Ascending aorta (tissue), 2 donors: ENCODE measurements around the gene FRRS1L. TPM values are rescaled to one million over a fixed set of nuclear protein-coding genes. Genes with fewer than 3 reads are reported as not detected.

Experiments
- DNase-seq, 2 donors: peaks; one replicate each; pipeline ENCODE4 v3.0.0-alpha.2; 2019; ENCODE audit warnings: low spot score in 2 of 2
- H3K27ac ChIP-seq, 2 donors: fragments of 200-600 bp; sonication (generic); one replicate each; pipeline ENCODE4 v1.5.1; 2016 to 2017; ENCODE audit warnings: mild to moderate bottlenecking in 1 of 2
- H3K27me3 ChIP-seq: fragments of 200-600 bp; sonication (generic); one replicate; pipeline ENCODE4 v1.5.1; 2017
- H3K36me3 ChIP-seq, 2 donors: fragments of 200-600 bp; sonication (generic); one replicate each; pipeline ENCODE4 v1.5.1; 2016
- H3K4me1 ChIP-seq, 2 donors: fragments of 200-600 bp; sonication (generic); one replicate each; pipeline ENCODE4 v1.5.1; 2016 to 2017; ENCODE audit warnings: mild to moderate bottlenecking in 1 of 2
- H3K4me3 ChIP-seq, 2 donors: fragments of 200-600 bp; sonication (generic); one replicate each; pipeline ENCODE4 v1.5.1; 2016 to 2017; ENCODE audit warnings: mild to moderate bottlenecking in 1 of 2
- H3K9me3 ChIP-seq, 2 donors: fragments of 200-600 bp; sonication (generic); one replicate each; pipeline ENCODE4 v1.5.1; 2016
- intact Hi-C: fragments of 100-400 bp; cut with DNase I; formaldehyde crosslinking; loops from one replicate; pipeline ENCODE4 v1.15.1; 2023
- total RNA-seq: library from RNA; depleted of rRNA; stranded (reverse); fragments of >200 nt; gene quantifications from one replicate; pipeline ENCODE4 v1.1.0, GENCODE V29; 2016
- TF ChIP-seq, protein P1 (sequence below), 3 experiments: fragments of 200-600 bp in 2 of 3; fragments of 450-650 bp in 1 of 3; sonication (generic) in 2 of 3; IDR thresholded peaks; one replicate each; pipeline ENCODE4 v1.5.1; 2016 to 2019; ENCODE audit warnings: antibody characterized with exemption in 3 of 3, mild to moderate bottlenecking in 1 of 3, moderate library complexity in 1 of 3

FRRS1L gene
- total RNA-seq, 1 donor from 2014 or later, result 0.11 TPM

GRCh38 chr9:109192732-109193361 is 25.8 kb upstream of the FRRS1L start:
- intact Hi-C loops, result no loop called here
- TF ChIP-seq, protein P1, sequence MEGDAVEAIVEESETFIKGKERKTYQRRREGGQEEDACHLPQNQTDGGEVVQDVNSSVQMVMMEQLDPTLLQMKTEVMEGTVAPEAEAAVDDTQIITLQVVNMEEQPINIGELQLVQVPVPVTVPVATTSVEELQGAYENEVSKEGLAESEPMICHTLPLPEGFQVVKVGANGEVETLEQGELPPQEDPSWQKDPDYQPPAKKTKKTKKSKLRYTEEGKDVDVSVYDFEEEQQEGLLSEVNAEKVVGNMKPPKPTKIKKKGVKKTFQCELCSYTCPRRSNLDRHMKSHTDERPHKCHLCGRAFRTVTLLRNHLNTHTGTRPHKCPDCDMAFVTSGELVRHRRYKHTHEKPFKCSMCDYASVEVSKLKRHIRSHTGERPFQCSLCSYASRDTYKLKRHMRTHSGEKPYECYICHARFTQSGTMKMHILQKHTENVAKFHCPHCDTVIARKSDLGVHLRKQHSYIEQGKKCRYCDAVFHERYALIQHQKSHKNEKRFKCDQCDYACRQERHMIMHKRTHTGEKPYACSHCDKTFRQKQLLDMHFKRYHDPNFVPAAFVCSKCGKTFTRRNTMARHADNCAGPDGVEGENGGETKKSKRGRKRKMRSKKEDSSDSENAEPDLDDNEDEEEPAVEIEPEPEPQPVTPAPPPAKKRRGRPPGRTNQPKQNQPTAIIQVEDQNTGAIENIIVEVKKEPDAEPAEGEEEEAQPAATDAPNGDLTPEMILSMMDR (IDR thresholded peaks at IDR 0.05), result peak in 1 of 3 experiments; percentile 5
- no peak for DNase-seq
- Histone ChIP-seq H3K36me3 (no peaks in the 10 kb centered on the region), H3K9me3 (no peaks in the 10 kb centered on the region), H3K27me3 (no peaks in the 10 kb centered on the region), H3K4me1 (no peaks in the 10 kb centered on the region), H3K27ac (no peak overlapping the region), H3K4me3 (no peak overlapping the region)

DNA sequence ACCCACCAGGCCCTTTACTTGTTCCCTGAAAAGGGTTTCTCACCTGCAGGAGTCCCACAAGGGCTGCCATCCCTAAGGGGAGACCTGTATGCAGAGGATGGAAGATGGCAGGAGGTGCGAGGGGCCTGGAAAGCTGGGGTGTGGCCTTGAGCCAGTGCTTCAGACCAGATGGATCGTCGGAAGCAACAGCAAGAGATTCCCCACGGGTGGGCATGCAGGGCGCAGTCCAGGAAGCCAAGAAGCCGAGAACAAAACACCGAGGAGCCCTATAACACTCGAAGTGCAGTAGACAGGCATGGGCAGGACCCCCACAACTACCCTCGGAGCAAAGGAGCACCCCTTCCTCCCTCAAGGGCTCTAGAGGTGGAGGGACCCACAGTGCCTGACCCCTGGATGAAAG is 24.7 kb upstream of the FRRS1L start:
- no peak for DNase-seq
- no peak overlapping the region for H3K4me3 ChIP-seq
- H3K36me3 ChIP-seq, result no peaks in the 10 kb centered on the region
- TF ChIP-seq, protein P1 (IDR thresholded peaks at IDR 0.05), result no peak
- H3K4me1 ChIP-seq, result no peaks in the 10 kb centered on the region
- no peaks in the 10 kb centered on the region for H3K9me3 ChIP-seq
- H3K27me3 ChIP-seq, result no peaks in the 10 kb centered on the region
- intact Hi-C loops, result no loop called here
- H3K27ac ChIP-seq, result no peak overlapping the region

- Histone ChIP-seq H3K4me1 (no peaks in the 10 kb centered on the region), H3K4me3 (no peak overlapping the region), H3K27me3 (no peaks in the 10 kb centered on the region), H3K36me3 (no peaks in the 10 kb centered on the region), H3K9me3 (no peaks in the 10 kb centered on the region), H3K27ac (no peak overlapping the region)
- intact Hi-C loops, result no loop called here
- no peak for DNase-seq
- TF ChIP-seq, protein P1 (IDR thresholded peaks at IDR 0.05), result no peak
These were observed 23.1 kb upstream of the FRRS1L start for GRCh38 chr9:109190151-109190550.

DNA sequence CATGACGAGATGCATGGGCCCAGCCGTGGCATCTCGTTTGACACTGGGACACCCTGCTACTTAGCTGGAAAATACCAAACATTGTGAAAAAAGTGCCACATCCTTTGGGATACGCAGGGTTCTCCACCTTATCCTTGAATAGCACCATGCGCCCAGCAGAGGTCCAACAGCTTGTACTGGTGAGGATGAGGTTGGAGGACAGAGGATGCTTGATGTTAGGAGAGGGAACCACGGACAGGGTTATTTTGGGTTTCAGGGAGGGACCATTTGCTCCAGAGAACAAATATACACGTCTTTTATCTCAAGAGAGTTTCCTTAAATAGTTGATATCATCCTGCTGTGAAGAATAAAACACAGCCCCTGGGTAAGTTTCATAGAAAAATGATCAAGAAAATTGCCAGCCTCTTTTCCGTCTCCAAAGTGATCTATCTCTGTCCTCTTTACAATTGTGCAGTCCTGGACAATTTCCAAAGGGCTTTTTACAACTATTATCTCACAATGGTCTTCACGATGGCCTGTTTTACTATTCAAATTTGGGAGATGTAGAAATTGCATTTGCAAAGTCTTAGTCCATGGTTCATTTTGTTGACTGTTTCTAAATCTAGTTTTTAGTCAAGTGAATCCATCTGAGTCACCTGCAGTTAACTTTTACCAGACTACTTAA is 19.9 kb upstream of the FRRS1L start:
- no peaks in the 10 kb centered on the region for H3K9me3 ChIP-seq
- intact Hi-C loops, result no loop called here
- no peak overlapping the region for H3K4me3 ChIP-seq
- no peak overlapping the region for H3K27ac ChIP-seq
- no peaks in the 10 kb centered on the region for H3K4me1 ChIP-seq
- no peaks in the 10 kb centered on the region for H3K27me3 ChIP-seq
- H3K36me3 ChIP-seq, result no peaks in the 10 kb centered on the region
- DNase-seq, result no peak
- TF ChIP-seq, protein P1 (IDR thresholded peaks at IDR 0.05), result no peak

DNA sequence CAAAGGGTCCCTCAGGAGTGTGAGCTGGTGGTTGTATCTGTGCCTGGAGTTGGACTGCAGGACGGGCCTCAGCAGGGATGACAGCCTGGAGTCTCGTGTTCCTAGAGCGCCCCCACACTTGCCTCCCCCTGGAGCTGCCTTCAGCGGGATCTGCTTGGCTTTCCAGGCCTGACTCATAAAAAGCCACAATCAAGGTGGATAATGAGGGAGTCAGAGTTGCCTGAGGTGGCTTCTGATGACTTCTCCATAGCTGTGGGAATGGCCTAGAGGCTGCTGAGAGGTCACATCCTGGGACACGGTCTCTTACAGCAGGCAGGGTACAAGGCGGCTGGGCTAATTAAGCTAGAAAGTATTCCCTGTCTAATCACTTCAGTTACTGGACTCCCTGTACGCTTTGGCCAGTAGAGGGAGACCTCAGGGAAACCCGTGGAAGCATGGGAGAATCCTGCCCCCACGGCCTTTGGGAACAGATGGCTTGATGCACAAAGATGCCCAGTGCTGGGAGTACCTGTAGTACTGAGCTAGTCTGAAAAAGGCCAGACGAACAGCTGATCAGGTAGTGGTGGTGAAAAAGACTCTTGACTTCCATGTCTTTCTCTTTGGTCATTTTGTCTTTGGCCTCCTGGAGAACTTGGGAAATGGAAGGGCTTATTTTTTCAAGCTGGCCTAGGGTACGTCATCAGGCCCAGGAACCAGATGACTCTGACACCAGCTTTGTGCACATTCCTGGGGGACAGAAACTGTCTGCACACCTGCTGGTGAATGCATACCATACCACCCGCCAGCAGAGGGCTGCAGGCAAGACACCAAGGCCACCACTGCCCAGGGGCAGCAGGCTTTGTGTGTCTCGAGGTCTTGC is 16.1 kb upstream of the FRRS1L start:
- Histone ChIP-seq H3K4me3 (no peak overlapping the region), H3K4me1 (no peaks in the 10 kb centered on the region), H3K27me3 (no peaks in the 10 kb centered on the region), H3K9me3 (no peaks in the 10 kb centered on the region), H3K36me3 (no peaks in the 10 kb centered on the region), H3K27ac (no peak overlapping the region)
- no peak for DNase-seq
- intact Hi-C loops, result no loop called here
- TF ChIP-seq, protein P1 (IDR thresholded peaks at IDR 0.05), result no peak
